Activated T-helper 2 cell treated with anti-CD3 and anti-CD28 coated beads, Interferon-gamma antibody, Interleukin-2, Interleukin-4, amounts not matched to agents 10 μg/mL and 5 μg/mL and 100 μg/mL, durations not matched to agents 14 hours and 24 hours and 36 hours (primary cell): Measurements from ENCODE around the gene COL8A1. TPM values are rescaled to one million over a fixed set of nuclear protein-coding genes. Genes with fewer than 3 reads are reported as not detected.

ENCODE experiments used
- DNase-seq: peaks from one replicate; pipeline ENCODE4 v3.0.0; 2021; ENCODE audit warnings: low spot score
- H3K27ac Mint-ChIP-seq: one replicate; pipeline ENCODE4 v1.8.0; 2021; ENCODE audit warnings: mixed read lengths
- H3K27me3 Mint-ChIP-seq: one replicate; pipeline ENCODE4 v1.8.0; 2021; ENCODE audit warnings: low read depth, mixed read lengths
- H3K36me3 Mint-ChIP-seq: one replicate; pipeline ENCODE4 v1.8.0; 2021; ENCODE audit warnings: low read depth, mixed read lengths
- H3K4me1 Mint-ChIP-seq: one replicate; pipeline ENCODE4 v1.8.0; 2021; ENCODE audit warnings: low read depth, mixed read lengths
- H3K4me3 Mint-ChIP-seq: one replicate; pipeline ENCODE4 v1.8.0; 2021; ENCODE audit warnings: low read depth, mild to moderate bottlenecking, moderate library complexity, mixed read lengths
- H3K9me3 Mint-ChIP-seq: one replicate; pipeline ENCODE4 v1.8.0; 2021; ENCODE audit warnings: mixed read lengths
- intact Hi-C: fragments of 100-400 bp; cut with micrococcal nuclease; formaldehyde crosslinking; loops from one replicate; pipeline ENCODE4 v1.15.1; 2023
- total RNA-seq: library from RNA; stranded (reverse); gene quantifications from 2 replicates; pipeline ENCODE4 v1.2.3, GENCODE V29; 2022

The COL8A1 gene
- total RNA-seq, 1 donor from 2014 or later = not detected

- Mint-ChIP-seq H3K27me3 (peaks cover 9% of the 10 kb centered on the region), H3K4me1 (no peaks in the 10 kb centered on the region), H3K27ac (no peak overlapping the region), H3K4me3 (no peak overlapping the region), H3K9me3 (no peaks in the 10 kb centered on the region), H3K36me3 (no peaks in the 10 kb centered on the region)
- intact Hi-C loops = no loop called here
- DNase-seq = no peak
Observed at GRCh38 chr3:99762901-99763300, 124.5 kb downstream of the COL8A1 start.

- Mint-ChIP-seq H3K9me3 (no peaks in the 10 kb centered on the region), H3K27me3 (peaks cover 1% of the 10 kb centered on the region), H3K4me3 (no peak overlapping the region), H3K27ac (no peak overlapping the region), H3K4me1 (no peaks in the 10 kb centered on the region), H3K36me3 (no peaks in the 10 kb centered on the region)
- no peak for DNase-seq
- intact Hi-C loops = no loop called here
Observed at GRCh38 chr3:99764377-99764776, 126.0 kb downstream of the COL8A1 start.

DNA sequence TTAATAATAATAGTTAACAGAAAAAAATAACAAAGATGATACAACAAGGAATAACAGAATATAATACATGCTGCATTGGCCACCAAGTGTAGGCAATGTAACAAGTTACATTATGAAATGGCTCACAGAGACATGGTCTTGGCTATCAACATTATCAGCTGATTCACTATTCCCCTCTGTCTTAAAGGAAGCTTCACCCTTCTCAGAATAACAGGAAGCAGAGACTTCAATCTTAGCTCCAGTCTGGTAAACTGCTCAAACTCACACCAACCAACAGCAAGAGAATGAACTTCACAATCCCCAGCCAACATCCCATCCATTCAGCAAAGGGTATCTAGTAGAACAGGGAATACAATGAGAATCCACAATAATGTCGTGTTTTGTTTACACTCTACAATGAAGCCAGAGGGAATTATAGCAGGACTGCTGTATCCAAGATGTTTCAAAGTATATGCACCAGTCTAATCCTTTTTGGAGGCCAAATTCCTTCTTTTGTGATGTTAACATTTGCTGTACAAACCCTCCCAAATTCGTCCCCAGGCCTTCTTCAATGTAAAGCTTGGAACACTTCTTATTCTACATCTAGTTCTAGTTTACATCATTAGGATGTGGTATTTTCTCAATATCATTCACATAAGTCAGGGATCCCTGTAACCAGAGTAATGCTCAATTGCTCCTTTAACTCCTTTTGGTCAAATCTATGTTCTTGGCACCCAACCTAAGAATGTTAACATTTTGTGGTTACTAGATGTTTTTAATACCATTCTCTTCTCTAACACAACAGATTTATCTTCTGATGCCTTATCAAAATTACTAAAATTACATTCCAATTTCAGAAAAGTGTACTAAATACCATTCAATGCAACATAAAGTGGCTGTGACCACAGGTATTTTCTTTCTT is 126.9 kb downstream of the COL8A1 start:
- Mint-ChIP-seq H3K36me3 (no peaks in the 10 kb centered on the region), H3K4me1 (no peaks in the 10 kb centered on the region), H3K27me3 (no peaks in the 10 kb centered on the region), H3K27ac (no peak overlapping the region), H3K4me3 (no peak overlapping the region), H3K9me3 (no peaks in the 10 kb centered on the region)
- DNase-seq = no peak
- intact Hi-C loops = no loop called here

DNA sequence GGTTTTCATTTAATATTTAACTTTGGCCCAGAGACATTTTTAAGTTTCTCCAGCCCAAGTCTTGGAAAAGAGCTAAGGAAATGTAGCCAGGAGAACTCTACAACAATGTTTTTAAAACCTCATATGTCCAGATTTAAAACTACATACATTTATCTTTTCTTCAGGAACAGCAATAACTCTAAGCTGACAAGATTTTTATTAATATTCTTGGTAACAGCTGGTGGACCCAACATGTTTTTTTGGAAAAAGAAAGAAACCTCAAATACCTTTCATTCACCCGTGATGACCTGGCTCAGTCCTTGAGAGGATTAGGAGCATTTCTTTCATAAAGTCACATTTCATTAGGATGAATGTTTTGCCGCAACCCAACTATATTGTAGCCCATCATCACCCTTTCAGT is 128.9 kb downstream of the COL8A1 start:
- intact Hi-C loops = no loop called here
- Mint-ChIP-seq H3K36me3 (no peaks in the 10 kb centered on the region), H3K9me3 (no peaks in the 10 kb centered on the region), H3K4me3 (no peak overlapping the region), H3K4me1 (no peaks in the 10 kb centered on the region), H3K27me3 (peaks cover under 1% of the 10 kb centered on the region), H3K27ac (no peak overlapping the region)
- no peak for DNase-seq

DNA sequence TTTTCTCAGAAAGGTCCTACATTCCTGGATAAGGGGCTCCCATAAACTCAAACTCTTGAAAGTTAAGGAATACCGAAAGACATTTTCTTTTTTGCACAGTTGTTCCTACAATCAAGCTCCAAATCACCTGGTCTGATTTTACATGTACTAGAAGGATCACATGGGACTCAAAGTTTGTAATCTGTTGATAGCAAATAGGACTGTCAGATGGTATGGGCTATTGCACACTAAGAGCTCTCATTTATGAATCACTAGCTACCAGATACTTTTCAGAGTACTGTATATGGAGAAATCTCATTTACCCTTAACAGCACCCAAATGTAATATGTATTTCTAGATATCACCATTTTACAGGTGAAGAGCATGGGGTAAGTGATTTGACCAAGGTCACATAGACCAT is 129.7 kb downstream of the COL8A1 start:
- H3K4me1 Mint-ChIP-seq = no peaks in the 10 kb centered on the region

DNA sequence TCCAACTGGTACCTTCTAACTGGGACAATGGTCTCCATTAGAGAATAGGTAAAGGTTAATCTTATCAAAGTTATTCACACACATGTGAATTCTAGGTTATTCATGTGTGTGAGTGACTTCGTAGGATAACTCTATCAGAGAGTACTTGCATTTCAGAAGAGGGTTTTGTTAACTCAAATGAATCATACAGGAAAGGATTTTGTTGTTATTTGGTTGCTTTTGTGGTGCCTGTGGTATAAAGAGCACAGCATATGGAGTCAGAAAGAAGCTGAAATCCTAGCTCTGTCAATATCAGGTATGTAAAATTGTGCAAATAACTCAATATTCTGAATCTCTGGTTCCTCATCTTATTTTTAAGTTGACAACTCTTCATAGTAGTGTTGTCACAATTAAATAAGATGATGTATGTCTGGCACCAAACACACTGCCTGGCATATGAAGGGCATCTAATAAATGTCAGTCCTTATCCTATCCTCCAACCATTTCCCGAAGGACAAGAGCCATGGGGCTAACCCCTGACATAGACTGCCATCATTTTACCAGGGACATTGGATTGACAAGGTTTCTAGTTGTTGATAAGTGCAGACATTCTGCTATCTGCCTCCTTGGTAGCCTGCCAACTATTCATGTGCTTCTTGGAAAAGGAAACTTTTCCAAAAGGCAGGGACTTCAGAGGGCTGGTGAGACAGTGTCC is 130.6 kb downstream of the COL8A1 start:
- intact Hi-C loops = no loop called here
- Mint-ChIP-seq H3K4me3 (no peak overlapping the region), H3K9me3 (no peaks in the 10 kb centered on the region), H3K4me1 (no peaks in the 10 kb centered on the region), H3K27ac (no peak overlapping the region), H3K36me3 (no peaks in the 10 kb centered on the region), H3K27me3 (peaks cover 4% of the 10 kb centered on the region)
- DNase-seq = no peak

More for the DNA sequence above, 129.7 kb downstream of the COL8A1 start:
- no peak for DNase-seq
- no peak overlapping the region for H3K4me3 Mint-ChIP-seq
- H3K9me3 Mint-ChIP-seq = no peaks in the 10 kb centered on the region
- H3K36me3 Mint-ChIP-seq = no peaks in the 10 kb centered on the region
- intact Hi-C loops = no loop called here
- H3K27me3 Mint-ChIP-seq = peaks cover 4% of the 10 kb centered on the region
- no peak overlapping the region for H3K27ac Mint-ChIP-seq

DNA sequence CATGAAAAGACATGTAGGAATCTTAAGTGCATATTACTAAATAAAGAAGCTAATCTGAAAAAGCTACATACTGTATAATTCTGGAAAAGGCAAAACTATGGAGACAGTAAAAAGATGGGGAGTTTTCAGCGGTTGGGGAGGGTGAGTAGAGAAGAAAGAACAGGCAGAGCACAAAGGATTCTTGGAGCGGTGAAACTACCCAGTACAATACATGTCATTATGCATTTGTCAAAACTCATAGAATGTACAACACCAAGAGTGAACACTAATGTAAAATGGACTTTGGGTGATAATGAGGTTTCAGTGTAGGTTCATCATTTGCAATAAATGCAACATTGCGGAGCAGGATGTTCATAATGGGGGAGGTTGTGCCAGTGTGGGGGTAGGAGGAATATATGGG is 133.8 kb downstream of the COL8A1 start:
- no peak overlapping the region for H3K27ac Mint-ChIP-seq
- H3K4me3 Mint-ChIP-seq = no peak overlapping the region
- intact Hi-C loops = no loop called here

DNA sequence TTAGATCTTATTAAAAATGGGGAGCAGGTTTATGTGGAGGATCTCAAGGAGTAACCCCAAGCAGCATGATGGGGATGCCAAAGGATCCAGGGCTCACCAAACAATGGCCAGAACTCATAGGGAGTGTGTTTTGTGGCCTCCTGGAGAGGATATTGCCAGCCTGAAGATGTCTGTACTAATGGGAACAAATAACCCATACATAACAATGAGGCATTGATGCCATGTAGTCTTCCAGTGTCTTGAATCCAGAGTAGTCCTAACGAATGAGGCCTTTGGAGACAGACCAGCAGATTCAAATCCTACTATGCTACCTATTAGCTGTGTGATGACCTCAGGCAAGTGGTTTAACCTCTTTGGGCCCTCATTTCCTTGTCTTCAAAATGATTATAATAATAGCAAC is 134.3 kb downstream of the COL8A1 start:
- Mint-ChIP-seq H3K4me3 (no peak overlapping the region), H3K36me3 (no peaks in the 10 kb centered on the region), H3K27ac (no peak overlapping the region), H3K4me1 (peaks cover 2% of the 10 kb centered on the region), H3K9me3 (no peaks in the 10 kb centered on the region), H3K27me3 (peaks cover 15% of the 10 kb centered on the region)
- intact Hi-C loops = no loop called here
- no peak for DNase-seq

More for the DNA sequence above, 133.8 kb downstream of the COL8A1 start:
- H3K27me3 Mint-ChIP-seq = peaks cover 13% of the 10 kb centered on the region
- DNase-seq = no peak
- no peaks in the 10 kb centered on the region for H3K36me3 Mint-ChIP-seq
- no peaks in the 10 kb centered on the region for H3K9me3 Mint-ChIP-seq
- H3K4me1 Mint-ChIP-seq = peaks cover 2% of the 10 kb centered on the region

GRCh38 chr3:99774467-99774866 is 136.1 kb downstream of the COL8A1 start:
- Mint-ChIP-seq H3K36me3 (no peaks in the 10 kb centered on the region), H3K27ac (no peak overlapping the region), H3K9me3 (no peaks in the 10 kb centered on the region), H3K4me1 (peaks cover 2% of the 10 kb centered on the region), H3K4me3 (no peak overlapping the region), H3K27me3 (peaks cover 23% of the 10 kb centered on the region)
- intact Hi-C loops = no loop called here
- no peak for DNase-seq

DNA sequence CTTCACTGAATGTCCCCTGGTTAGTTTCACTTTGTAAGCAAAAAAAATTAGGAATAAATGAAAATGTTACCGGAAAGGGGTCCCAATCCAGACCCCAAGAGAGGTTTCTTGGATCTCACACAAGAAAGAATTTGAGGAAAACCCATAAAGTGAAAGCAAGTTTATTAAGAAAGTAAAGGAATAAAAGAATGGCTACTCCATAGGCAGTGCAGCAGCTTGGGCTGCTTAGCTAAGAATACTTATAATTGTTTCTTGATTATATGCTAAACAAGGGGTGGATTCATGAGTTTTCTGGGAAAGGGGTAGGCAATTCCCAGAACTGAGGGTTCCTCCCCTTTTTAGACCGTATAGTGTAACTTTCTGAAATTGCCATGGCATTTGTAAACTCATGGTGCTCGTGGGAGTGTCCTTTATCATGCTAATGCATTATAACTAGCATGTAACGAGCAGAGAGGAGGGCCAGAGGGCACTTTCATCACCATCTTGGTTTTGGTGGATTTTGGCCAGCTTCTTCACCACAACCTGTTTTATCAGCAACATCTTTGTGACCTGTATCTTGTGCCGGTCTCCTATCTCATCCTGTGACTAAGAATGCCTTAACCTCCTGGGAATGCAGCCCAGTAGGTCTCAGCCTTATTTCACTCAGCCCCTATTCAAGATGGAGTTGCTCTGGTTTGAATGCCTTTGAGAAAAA is 138.3 kb downstream of the COL8A1 start:
- no peaks in the 10 kb centered on the region for H3K36me3 Mint-ChIP-seq
- H3K4me1 Mint-ChIP-seq = peaks cover 2% of the 10 kb centered on the region
- no peak overlapping the region for H3K4me3 Mint-ChIP-seq
- intact Hi-C loops = no loop called here
- peaks cover 35% of the 10 kb centered on the region for H3K27me3 Mint-ChIP-seq
- DNase-seq = no peak
- H3K27ac Mint-ChIP-seq = no peak overlapping the region
- no peaks in the 10 kb centered on the region for H3K9me3 Mint-ChIP-seq

DNA sequence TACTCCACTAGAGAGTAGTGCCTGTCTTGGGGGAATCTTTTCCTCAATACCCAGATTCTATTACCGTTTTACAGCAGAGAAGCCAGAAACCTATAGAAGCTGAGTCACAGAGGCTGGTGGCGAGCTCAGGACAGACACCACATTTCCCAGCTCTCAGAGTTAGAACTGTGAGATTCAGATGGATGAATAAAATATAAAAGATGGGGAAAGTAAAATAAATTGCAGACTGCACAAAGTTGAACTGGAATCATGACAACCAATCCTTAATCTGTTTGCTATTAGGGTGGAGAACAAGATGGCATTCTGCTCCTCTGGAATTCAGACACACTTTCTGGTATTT is 138.8 kb downstream of the COL8A1 start:
- Mint-ChIP-seq H3K4me3 (no peak overlapping the region), H3K9me3 (no peaks in the 10 kb centered on the region), H3K36me3 (no peaks in the 10 kb centered on the region), H3K27me3 (peaks cover 39% of the 10 kb centered on the region), H3K27ac (no peak overlapping the region), H3K4me1 (peaks cover 2% of the 10 kb centered on the region)
- intact Hi-C loops = no loop called here
- DNase-seq = no peak

- intact Hi-C loops = no loop called here
- Mint-ChIP-seq H3K27ac (no peak overlapping the region), H3K27me3 (peaks cover 37% of the 10 kb centered on the region), H3K4me1 (peaks cover 2% of the 10 kb centered on the region), H3K4me3 (no peak overlapping the region), H3K36me3 (no peaks in the 10 kb centered on the region), H3K9me3 (no peaks in the 10 kb centered on the region)
- no peak for DNase-seq
Observed at GRCh38 chr3:99777708-99778107, 139.3 kb downstream of the COL8A1 start.

DNA sequence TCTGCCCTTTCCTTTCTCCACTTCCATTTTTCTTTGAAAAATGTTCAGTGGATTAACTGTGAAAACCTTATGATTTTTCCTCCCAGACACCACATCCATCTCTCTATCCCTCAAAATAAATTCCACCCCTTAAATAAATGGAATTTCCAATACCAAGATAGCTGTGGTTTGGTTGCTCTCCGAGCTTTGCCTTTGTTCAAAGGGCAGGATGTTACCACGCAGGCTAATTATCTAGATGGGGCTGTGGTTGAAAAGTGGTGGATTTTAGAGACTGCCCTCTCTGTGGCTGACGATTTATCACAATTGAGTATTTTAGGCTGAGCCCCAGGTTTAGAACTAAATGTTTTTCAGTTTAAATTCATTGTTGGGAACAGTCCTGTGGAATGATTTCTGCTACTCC is 142.4 kb downstream of the COL8A1 start:
- no peak overlapping the region for H3K4me3 Mint-ChIP-seq
- H3K36me3 Mint-ChIP-seq = no peaks in the 10 kb centered on the region
- no peak for DNase-seq
- intact Hi-C loops = no loop called here
- H3K27me3 Mint-ChIP-seq = peaks cover 42% of the 10 kb centered on the region
- no peaks in the 10 kb centered on the region for H3K9me3 Mint-ChIP-seq
- no peak overlapping the region for H3K27ac Mint-ChIP-seq
- H3K4me1 Mint-ChIP-seq = no peaks in the 10 kb centered on the region
